Panc1 (cell line): Measurements from ENCODE around the gene TCP11L2.

Experiments used
- TCF7L2 ChIP-seq: IDR thresholded peaks from 2 replicates; pipeline ENCODE4 v1.6.1; 2011; ENCODE audit warnings: mild to moderate bottlenecking, low read depth, low read length, inconsistent platforms
- TF ChIP-seq, protein P1 (sequence below): fragments of 450-650 bp; IDR thresholded peaks from 2 replicates; pipeline ENCODE4 v1.5.1; 2017; ENCODE audit warnings: mild to moderate bottlenecking

DNA sequence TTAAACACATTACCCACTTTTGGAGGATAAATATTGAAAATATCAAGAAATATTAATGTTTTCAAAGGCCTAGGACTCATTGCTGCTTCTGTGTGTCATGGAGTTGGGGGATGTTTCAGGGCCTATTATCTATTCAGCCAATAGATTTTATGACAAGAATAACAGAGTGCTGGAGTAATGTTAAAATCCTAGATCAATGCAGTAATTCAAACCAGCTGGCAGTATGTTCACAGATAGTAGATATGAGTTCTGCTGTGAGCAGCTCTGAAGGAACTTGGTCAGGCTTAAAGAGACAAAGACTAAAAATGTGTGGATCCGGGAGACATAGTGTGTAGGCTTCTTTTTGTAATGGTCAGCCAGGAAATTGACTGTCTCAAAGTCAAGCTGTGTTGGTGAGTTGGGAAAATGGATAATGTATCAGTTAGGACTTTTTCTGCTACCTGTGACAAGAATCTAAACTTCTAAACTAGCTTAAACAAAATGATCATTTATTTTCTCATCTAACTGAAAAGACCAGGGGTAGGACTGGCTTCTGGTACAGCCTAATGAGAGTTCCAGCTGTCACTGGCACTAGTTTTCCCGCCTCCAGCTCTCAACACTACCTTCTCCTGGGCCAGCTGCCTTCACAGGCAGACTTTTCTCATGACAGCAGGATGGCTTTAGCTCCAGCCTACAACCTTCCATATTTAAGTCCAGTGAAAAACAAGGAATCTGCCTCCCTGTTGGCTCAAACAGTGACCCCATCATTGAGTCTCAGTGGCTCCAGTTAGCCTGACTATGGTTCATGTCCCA lies 38.7 kb downstream of the TCP11L2 start:
- TF ChIP-seq, protein P1, sequence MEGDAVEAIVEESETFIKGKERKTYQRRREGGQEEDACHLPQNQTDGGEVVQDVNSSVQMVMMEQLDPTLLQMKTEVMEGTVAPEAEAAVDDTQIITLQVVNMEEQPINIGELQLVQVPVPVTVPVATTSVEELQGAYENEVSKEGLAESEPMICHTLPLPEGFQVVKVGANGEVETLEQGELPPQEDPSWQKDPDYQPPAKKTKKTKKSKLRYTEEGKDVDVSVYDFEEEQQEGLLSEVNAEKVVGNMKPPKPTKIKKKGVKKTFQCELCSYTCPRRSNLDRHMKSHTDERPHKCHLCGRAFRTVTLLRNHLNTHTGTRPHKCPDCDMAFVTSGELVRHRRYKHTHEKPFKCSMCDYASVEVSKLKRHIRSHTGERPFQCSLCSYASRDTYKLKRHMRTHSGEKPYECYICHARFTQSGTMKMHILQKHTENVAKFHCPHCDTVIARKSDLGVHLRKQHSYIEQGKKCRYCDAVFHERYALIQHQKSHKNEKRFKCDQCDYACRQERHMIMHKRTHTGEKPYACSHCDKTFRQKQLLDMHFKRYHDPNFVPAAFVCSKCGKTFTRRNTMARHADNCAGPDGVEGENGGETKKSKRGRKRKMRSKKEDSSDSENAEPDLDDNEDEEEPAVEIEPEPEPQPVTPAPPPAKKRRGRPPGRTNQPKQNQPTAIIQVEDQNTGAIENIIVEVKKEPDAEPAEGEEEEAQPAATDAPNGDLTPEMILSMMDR = no peak
- no peak for TF ChIP-seq TCF7L2
